HepG2 (cell line): ENCODE data around the gene DUS2. TPM values are rescaled to one million over a fixed set of nuclear protein-coding genes. Genes with fewer than 3 reads are reported as not detected.

Source experiments
- ARID5B ChIP-seq: IDR thresholded peaks from 2 replicates; pipeline ENCODE4 v1.4.0; 2020; ENCODE audit warnings: mild to moderate bottlenecking, missing genetic modification reagents
- PAX8 ChIP-seq: sonication (generic); formaldehyde crosslinking; IDR thresholded peaks from 2 replicates; pipeline ENCODE4 v1.8.0; 2022; ENCODE audit warnings: mild to moderate bottlenecking, missing genetic modification reagents, borderline replicate concordance
- POGK ChIP-seq: sonication (generic); formaldehyde crosslinking; conservative IDR thresholded peaks from 2 replicates; pipeline ENCODE4 v1.8.0; 2022; ENCODE audit warnings: mild to moderate bottlenecking, moderate library complexity, missing genetic modification reagents
- REPIN1 ChIP-seq: sonication (generic); formaldehyde crosslinking; IDR thresholded peaks from 2 replicates; pipeline ENCODE4 v1.8.0; 2022; ENCODE audit warnings: missing genetic modification reagents, low read depth, mild to moderate bottlenecking, borderline replicate concordance
- REXO4 ChIP-seq: sonication (generic); formaldehyde crosslinking; IDR thresholded peaks from 2 replicates; pipeline ENCODE4 v1.8.0; 2022; ENCODE audit warnings: missing genetic modification reagents, mild to moderate bottlenecking, borderline replicate concordance
- TMF1 ChIP-seq: sonication (generic); formaldehyde crosslinking; IDR thresholded peaks from 2 replicates; pipeline ENCODE4 v1.8.1; 2022; ENCODE audit warnings: low read depth, missing genetic modification reagents
- ZBTB38 ChIP-seq: sonication (generic); formaldehyde crosslinking; IDR thresholded peaks from 2 replicates; pipeline ENCODE4 v1.5.1; 2020; ENCODE audit warnings: mild to moderate bottlenecking, missing genetic modification reagents
- ZKSCAN8 ChIP-seq: IDR thresholded peaks from 2 replicates; pipeline ENCODE4 v1.6.1; 2016; ENCODE audit warnings: borderline replicate concordance, missing genetic modification reagents, missing compliant biosample characterization
- ZMYM4 ChIP-seq: sonication (generic); formaldehyde crosslinking; IDR thresholded peaks from 2 replicates; pipeline ENCODE4 v1.8.1; 2023; ENCODE audit warnings: mild to moderate bottlenecking, missing genetic modification reagents
- ZNF34 ChIP-seq: sonication (generic); formaldehyde crosslinking; IDR thresholded peaks from 2 replicates; pipeline ENCODE4 v1.4.0; 2020; ENCODE audit warnings: mild to moderate bottlenecking, missing genetic modification reagents, borderline replicate concordance
- ZNF569 ChIP-seq: sonication (generic); formaldehyde crosslinking; IDR thresholded peaks from 2 replicates; pipeline ENCODE4 v1.5.0; 2020; ENCODE audit warnings: mild to moderate bottlenecking, missing genetic modification reagents, moderate library complexity, borderline replicate concordance
- ZNF644 ChIP-seq: IDR thresholded peaks from 2 replicates; pipeline ENCODE4 v1.6.1; 2016; ENCODE audit warnings: low read depth
- ZSCAN20 ChIP-seq: sonication (generic); formaldehyde crosslinking; IDR thresholded peaks from 2 replicates; pipeline ENCODE4 v1.4.0; 2020; ENCODE audit warnings: missing genetic modification reagents, mild to moderate bottlenecking, borderline replicate concordance
- polyA plus RNA-seq, 8 experiments: library from polyadenylated mRNA; depleted of rRNA in 3 of 8; stranded (reverse) in 7 of 8; unstranded in 1 of 8; fragments of >200 nt; fragmentation: Illumina TruSeq in 4 of 8; extraction: Trizol in 4 of 8; gene quantifications; 2 replicates each; pipeline versions ENCODE4 v1.2.1 to v1.2.3, GENCODE V29; 2011 to 2016; ENCODE audit warnings: low read depth in 4 of 8, missing spikeins in 1 of 8, mixed read lengths in 1 of 8; ENCODE audit not compliant: insufficient read depth in 1 of 8
- total RNA-seq, 5 experiments: library from RNA; depleted of rRNA; stranded (reverse); fragments of >200 nt; fragmentation: Illumina TruSeq; extraction: Trizol; gene quantifications; 2 replicates each; pipeline ENCODE4 v1.2.3, GENCODE V29; 2016; ENCODE audit warnings: low read depth in 1 of 5
- TF ChIP-seq, protein P1 (sequence below): sonication (generic); formaldehyde crosslinking; IDR thresholded peaks from 2 replicates; pipeline ENCODE4 v1.5.0; 2020; ENCODE audit warnings: mild to moderate bottlenecking, missing genetic modification reagents, moderate library complexity

DUS2 gene
- total and polyA plus RNA-seq, 2 of the 13 experiments (the other 11 are each of a cell fraction or from before 2014, with no cell fraction given), result 17.8 to 25.1 TPM

DNA sequence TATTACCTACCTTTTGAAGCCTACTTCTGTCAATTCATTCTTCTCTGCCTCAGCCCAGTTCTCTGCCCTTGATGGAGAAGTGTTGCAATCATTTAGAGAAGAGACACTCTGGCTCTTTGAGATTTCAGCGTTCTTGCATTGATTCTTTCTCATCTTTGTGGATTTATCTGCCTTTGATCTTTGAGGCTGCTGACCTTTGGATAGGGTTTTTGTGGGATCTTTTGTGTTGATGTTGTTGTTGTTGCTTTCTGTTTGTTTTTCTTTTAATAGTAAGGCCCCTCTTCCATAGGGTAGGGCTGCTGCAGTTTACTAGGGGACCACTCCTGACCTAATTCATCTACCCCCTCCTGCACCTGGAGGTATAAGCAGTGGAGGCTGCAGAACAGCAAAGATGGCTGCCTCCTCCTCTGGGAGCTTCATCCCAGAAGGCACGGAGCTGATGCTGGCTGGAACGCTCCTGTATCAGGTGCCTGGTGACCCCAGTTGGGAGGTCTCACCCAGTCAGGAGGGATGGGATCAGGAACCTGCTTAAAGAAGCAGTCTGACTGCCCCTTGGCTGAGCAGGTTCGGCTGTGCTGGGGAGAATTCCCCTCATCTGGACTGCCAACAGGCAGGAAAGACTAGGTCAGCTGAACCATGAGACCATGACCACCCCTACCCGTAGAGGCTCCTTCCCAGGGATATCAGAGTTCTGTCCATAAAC, 90.1 kb downstream of the DUS2 start (continued):
- TF ChIP-seq, protein P1, sequence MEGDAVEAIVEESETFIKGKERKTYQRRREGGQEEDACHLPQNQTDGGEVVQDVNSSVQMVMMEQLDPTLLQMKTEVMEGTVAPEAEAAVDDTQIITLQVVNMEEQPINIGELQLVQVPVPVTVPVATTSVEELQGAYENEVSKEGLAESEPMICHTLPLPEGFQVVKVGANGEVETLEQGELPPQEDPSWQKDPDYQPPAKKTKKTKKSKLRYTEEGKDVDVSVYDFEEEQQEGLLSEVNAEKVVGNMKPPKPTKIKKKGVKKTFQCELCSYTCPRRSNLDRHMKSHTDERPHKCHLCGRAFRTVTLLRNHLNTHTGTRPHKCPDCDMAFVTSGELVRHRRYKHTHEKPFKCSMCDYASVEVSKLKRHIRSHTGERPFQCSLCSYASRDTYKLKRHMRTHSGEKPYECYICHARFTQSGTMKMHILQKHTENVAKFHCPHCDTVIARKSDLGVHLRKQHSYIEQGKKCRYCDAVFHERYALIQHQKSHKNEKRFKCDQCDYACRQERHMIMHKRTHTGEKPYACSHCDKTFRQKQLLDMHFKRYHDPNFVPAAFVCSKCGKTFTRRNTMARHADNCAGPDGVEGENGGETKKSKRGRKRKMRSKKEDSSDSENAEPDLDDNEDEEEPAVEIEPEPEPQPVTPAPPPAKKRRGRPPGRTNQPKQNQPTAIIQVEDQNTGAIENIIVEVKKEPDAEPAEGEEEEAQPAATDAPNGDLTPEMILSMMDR, result no peak
- TF ChIP-seq ZKSCAN8 (CRISPR knock-in tag), result 0 out of 2 replicates have a peak, but pooled peaks have one; percentile 31
- no peak for TF ChIP-seq REXO4 (CRISPR knock-in tag)
- TF ChIP-seq POGK (CRISPR knock-in tag), result peak; percentile 71; the same call in 1 of the 2 replicates
- TF ChIP-seq PAX8 (CRISPR knock-in tag), result no peak
- TF ChIP-seq ZMYM4 (CRISPR knock-in tag), result peak; percentile 73
- no peak; the same call in 1 of the 2 replicates for TF ChIP-seq ZNF569 (CRISPR knock-in tag)
- 0 out of 2 replicates have a peak, but pooled peaks have one; percentile 0 for TF ChIP-seq ZNF34 (CRISPR knock-in tag)
- no peak for TF ChIP-seq ZBTB38 (CRISPR knock-in tag)
- TF ChIP-seq TMF1, result no peak
- TF ChIP-seq ZNF644 (CRISPR knock-in tag), result peak; percentile 41; the same call in 1 of the 2 replicates
- TF ChIP-seq ARID5B (CRISPR knock-in tag), result peak; percentile 92
- 0 out of 2 replicates have a peak, but pooled peaks have one; percentile 35 for TF ChIP-seq ZSCAN20 (CRISPR knock-in tag)
- peak; percentile 87; the same call in 1 of the 2 replicates for TF ChIP-seq REPIN1 (CRISPR knock-in tag)
